ENCODE results near the gene UBE2D2. TPM values are rescaled to one million over a fixed set of nuclear protein-coding genes. Genes with fewer than 3 reads are reported as not detected.

UBE2D2 gene

GRCh38 chr5:139676951-139677735 is 116.0 kb downstream of the UBE2D2 start:
- Histone ChIP-seq H2BK5ac (ENCODE audit: low read length) (no peak overlapping the region), H2AK5ac (ENCODE audit: low read depth, low read length) (peak overlapping the region; percentile 54), H3K14ac (ENCODE audit: low read length) (no peak overlapping the region), H3K9ac (ENCODE audit: low read depth, low read length, poor library complexity) (no peak overlapping the region), H4K91ac (ENCODE audit: low read depth, low read length, poor library complexity) (no peak overlapping the region), H3K27me3 (ENCODE audit: control insufficient read depth in 3 of 3, insufficient read depth in 3 of 3, low read depth in 1 of 3, low read length in 3 of 3) (no peaks in the 10 kb centered on the region), H4K8ac (ENCODE audit: low read depth, low read length) (no peak overlapping the region), H2BK120ac (ENCODE audit: low read depth, low read length) (no peak overlapping the region), H3K23ac (ENCODE audit: low read depth, low read length, poor library complexity) (no peak overlapping the region), H3K4me2 (ENCODE audit: insufficient read depth, low read length, poor library complexity, severe bottlenecking) (no peak overlapping the region), H3K4me1 (ENCODE audit: control insufficient read depth in 2 of 2, insufficient read depth in 1 of 2, low read depth in 1 of 2, low read length in 2 of 2) (peaks cover 22 to 24% of the 10 kb centered on the region in 2 donors), H3K4me3 (ENCODE audit: low read length in 2 of 2) (no peak overlapping the region), H3K27ac (replicated peaks; ENCODE audit: low read length) (peak overlapping the region; percentile 9), H3K4ac (ENCODE audit: low read length) (no peak overlapping the region), H3K79me1 (ENCODE audit: low read depth, low read length) (peaks cover 11% of the 10 kb centered on the region), H2AFZ (ENCODE audit: low read length) (no peak overlapping the region), H3K9me3 (replicated peaks in 1 of 2; ENCODE audit: control insufficient read depth in 2 of 2, insufficient read depth in 1 of 2, low read depth in 1 of 2, low read length in 2 of 2) (peaks cover 0 to 2% of the 10 kb centered on the region in 2 donors), H2BK15ac (ENCODE audit: low read length) (no peak overlapping the region), H2BK12ac (ENCODE audit: low read length) (no peak overlapping the region), H3K36me3 (replicated peaks in 1 of 2; ENCODE audit: control insufficient read depth in 2 of 2, insufficient read depth in 2 of 2, low read length in 2 of 2) (peaks cover 8 to 43% of the 10 kb centered on the region in 2 donors), H3K18ac (ENCODE audit: low read length) (peak overlapping the region; percentile 81)
- no CpG with 5 or more reads among the region's 29 CpGs for WGBS, 2 donors (ENCODE audit: extremely low coverage in 2 of 2, insufficient read length in 2 of 2, insufficient replicate concordance in 1 of 2)
- no peak for DNase-seq (ENCODE audit: low spot score)

Small RNA genes lying within 50 kb of the gene (small RNA-seq; reads per million reads assigned to genes)
- not detected for gene RF00019 (ENCODE audit: insufficient read depth)

Data from neuronal stem cell (in vitro differentiated cells).